ENCODE data around the gene AGXT.

The AGXT gene

GRCh38 chr2:240899468-240899865 lies 30.8 kb downstream of the AGXT start:
- no peak for DNase-seq

- no peak for DNase-seq
These were observed 31.7 kb downstream of the AGXT start for GRCh38 chr2:240900141-240900860.

DNA sequence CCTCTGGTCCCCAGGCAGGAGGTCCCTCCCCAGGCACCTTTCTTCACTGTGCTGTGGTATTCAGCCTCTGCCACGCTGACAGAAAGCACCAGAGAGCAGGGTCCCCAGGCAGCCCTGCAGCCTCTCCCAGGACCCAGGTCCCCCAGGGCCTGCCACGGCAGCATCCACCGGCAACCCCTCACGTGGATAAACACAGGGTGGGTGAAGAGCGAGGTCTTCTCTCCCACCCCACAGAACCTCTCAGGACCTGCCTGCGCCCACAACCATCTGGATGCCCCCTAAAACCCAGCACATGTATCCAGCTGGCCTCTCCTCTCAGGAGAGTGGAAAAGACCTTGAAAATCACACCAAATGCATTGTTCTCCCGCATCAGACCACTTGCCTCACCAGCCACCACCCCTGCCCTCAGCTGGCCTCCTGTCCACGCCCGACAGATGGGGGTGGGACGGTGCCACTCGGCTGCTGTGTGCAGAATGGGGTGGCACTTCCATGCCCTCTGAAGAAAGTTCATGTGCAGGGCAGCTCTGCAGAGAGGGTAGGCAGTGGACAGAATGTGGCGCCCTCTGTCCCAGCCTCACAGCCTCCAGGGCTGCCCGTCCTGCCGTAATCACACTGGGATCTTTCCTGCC lies 33.5 kb downstream of the AGXT start:
- no peak for DNase-seq

DNA sequence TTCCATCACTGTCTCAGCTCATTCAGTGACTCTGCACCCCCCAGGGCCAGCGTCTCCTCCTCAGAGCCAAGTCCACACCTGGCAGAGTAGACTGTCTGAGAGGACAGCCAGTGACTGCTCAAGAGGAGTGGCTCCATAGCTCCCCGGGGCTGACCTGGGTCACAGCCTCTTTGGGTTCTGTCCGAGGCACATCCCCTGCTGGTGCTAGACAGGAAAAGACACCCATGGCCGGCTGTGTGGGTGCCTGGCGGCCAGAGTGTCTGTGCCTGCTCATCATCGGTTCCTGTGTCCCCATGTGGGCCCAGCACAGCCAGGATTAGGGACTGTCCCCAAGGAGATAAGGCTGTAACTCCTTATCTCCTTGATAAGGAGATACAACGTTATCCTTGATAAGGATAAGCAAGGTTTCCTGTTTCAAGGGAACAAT lies 34.0 kb downstream of the AGXT start:
- no peak for DNase-seq

DNA sequence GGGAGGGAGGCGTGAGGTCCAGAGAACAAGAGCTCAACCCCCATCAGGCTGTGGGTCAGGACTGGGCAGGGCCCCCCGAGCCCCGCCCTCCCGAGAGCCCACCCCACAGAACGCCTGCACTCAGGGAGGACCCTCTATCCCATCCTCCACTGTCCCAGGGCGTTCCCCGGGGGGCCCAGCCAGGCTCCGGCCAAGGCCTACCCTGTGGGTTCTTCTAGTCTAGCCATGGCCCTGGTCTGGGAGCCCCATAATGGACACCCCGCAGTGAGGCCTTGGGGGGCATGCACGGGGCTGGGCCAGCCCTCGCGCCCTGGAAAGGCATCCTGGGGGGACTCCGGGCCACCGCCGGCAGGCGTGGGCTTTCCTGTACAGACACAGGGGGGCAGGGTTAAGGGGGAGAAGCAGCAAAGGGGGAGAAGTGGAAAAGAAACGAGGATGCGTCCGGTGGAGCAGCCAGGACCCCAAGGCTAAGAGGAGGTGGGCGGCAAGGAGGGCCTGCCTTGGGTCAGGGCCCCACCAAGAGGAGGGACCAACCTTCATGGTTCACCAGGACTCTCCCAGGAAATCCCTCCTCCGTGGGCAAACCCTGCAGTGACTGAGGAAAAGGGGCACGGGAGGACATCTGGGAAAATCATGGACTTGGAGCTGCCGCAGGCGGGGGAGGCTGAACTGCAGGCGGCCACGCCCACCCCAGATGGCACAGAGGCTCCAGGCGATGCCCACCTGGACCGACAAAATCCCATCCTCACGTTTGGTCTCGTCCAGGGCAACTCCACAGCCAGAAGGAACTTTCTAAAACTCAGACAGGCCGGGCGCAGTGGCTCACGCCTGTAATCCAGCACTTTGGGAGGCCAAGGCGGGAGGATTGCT lies 34.8 kb downstream of the AGXT start:
- no peak for DNase-seq

- DNase-seq: no peak
These were observed 35.9 kb downstream of the AGXT start for GRCh38 chr2:240904216-240905175.

DNA sequence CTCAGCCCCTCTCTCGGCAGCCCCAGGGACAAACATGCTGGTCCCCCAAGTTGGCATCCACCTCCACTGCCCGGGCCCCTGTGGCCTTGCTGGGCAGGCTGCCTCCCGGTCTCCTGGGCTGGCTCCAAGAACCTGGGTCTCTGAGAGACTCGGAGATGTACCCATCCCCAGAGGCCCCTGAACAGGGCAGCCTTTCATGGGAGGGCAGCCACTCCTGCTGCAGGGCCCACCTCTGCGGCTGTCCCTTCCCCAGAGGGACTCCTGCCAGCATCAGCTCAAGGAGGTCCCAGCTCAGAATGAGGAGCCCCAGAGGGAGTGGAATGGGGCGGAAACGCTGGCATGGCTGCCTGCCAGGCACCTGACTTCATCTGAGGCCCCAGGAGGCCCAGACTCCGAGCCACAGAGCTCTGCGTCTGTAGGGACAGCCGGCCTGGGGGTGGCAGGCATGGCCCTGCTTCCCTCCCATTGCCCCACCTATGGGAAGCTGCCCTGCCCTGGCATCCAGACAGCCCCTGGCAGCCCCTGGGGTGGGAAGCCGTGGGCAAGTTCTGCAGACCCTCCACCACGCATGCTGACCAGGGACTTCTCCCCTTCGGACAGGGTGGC lies 36.7 kb downstream of the AGXT start:
- no peak for DNase-seq

GRCh38 chr2:240906141-240906910 lies 37.7 kb downstream of the AGXT start, which contains the start of gene CROCC2:
CROCC2 (plus strand) TSS chr2:240906336; CDS start chr2:240906514, 178 bp downstream.
- DNase-seq: no peak

DNA sequence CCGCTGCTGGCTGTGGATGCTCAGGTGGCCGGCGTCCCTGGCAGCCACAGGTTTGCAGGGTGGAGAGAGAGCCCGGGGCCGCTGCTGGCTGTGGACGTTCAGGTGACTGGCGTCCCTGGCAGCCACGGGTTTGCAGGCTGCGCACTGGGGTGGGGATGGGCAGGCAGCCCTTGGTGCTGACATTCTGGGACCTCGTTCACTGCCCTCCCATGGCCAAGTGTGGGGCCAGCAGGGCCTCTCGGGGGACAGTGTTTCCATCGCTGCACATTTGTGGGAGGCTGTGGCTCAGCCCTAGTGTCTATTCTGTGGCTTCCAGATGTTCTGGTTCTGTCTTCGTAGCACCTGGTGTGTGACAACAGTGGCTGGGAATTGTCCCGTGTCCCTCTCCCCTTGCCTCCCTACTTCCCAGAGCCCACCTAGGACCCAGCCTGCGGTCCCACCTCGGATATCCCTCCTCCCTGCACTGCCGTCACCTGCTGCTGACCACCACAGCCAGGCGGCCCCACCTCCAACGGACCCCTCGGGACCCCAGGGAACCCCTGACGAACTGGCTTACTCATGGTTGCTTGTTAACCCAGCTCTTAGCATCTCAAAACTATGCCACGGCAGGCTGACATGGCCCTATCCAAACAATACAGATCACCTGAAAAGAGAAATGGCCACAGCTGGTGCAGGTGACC lies 38.4 kb downstream of the AGXT start:
- DNase-seq: no peak

DNA sequence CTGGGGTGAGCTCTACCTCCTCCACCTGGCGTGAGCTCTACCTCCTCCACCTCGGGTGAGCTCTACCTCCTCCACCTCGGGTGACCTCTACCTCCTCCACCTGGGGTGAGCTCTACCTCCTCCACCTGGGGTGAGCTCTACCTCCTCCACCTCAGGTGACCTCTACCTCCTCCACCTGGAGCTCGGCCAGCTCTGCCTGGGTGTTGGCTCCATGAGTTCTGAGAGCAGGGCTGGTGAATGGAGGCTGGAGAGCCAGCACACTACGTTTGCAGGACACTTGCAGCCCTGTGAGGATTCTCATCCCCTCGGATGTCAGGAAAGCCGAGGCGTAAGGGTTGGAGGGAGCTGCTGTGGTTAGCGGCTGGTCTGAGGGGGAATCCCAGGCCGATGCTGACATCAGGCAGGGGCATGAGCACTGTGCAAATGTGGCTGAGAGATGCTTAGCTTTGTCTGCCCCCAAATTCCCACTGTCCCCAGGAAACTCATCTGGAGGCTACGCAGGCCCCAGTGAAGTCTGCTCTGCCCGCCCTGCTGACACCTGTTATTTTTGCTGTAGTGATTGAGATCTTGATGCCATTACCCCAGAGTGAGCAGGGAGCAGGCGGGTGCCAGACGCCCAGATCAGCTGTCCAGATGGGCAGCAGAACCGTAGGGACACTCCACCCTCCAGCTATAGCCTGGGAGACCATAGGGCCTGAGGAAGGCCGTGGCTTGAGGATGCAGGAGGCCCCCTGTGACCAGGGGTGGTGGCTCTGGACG lies 40.8 kb downstream of the AGXT start:
- DNase-seq: no peak

DNA sequence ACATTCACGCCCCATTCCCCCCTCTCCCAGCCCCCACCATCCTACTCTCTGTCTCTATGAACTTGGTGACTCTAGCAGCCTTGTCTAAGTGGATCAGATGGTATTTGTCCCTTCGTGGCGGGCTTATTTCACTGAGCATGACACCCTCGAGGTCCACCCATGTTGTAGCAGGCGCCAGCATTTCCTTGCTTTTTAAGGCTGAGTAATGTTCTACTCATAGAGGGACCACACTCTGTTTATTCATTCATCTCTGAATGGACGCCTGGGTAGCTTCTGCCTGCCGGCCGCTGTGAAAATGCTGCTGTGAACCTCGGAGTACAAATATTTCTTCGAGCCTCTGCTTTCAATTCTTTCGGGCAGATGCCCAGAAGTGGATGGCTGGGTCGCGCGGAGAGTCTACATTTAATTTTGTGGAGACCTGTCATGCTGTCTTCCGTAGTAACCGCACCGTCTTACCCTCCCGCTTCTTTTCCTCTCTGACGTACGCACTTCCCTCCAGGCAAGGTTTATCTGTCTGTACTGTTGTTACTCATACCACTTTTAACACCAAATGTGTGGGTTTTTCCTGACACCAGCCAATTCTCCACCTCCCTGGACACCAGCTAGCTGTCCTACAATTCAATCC lies 43.1 kb downstream of the AGXT start:
- no peak for DNase-seq

GRCh38 chr2:240912878-240913809 lies 44.5 kb downstream of the AGXT start:
- DNase-seq: no peak

DNA sequence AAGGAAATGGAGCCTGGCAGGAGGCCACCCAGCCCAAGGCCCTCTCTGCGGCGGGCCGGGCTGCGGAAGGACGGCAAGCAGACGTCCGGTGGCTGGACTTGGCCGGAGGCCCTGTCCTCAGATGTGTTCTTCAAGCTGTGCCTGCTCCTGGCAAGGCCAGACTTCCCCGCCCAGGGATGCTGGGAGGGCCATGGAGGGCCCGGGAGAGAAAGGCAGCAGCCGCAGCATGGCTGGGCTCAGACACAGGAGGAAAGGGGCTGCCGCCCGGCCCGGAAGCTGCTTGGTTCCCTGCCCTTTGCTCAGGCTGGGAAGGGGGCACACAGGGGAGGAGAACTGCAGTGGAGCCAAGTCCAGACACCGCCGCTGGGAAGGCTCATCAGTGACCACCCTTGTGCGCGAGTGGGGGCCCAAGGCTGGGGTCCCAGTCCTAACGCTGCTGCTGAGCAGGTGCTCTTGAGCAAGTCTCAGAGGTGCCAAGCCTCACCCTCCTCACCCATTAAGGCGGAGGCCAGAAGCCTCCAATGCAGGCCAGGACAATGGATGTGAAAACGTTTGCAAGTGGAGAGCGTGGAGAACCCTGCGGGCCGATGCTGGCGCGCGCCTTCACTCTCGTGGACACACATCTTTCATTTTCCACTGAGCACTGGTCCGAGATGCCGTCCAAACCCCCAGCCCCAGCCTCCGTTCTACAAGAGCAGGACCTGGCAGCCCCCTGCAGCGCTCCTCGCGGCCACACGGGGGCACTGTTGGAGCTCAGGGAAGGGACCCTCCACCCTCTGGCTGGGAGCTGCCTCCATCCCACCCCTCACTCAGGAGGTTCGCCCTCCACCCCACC lies 45.4 kb downstream of the AGXT start:
- DNase-seq: peak; percentile 20 to 70 (median 36)

GRCh38 chr2:240914645-240915525 lies 46.3 kb downstream of the AGXT start:
- DNase-seq: no peak

GRCh38 chr2:240915526-240916341 lies 47.1 kb downstream of the AGXT start:
- no peak for DNase-seq
